HG02642 (cell line): ENCODE data around the gene KAZN.

Experiments used
- ATAC-seq: cut with Tn5 transposase; IDR thresholded peaks from one replicate; pipeline ENCODE4 v1.9.1; 2021; ENCODE audit warnings: mild to moderate bottlenecking; ENCODE audit not compliant: unreplicated experiment, poor library complexity

KAZN gene

GRCh38 chr1:14921057-14921456 lies 322.6 kb downstream of the KAZN start:
- no peak for ATAC-seq

GRCh38 chr1:14922942-14923726 lies 324.6 kb downstream of the KAZN start:
- ATAC-seq = no peak

GRCh38 chr1:14923727-14924452 lies 325.4 kb downstream of the KAZN start:
- ATAC-seq = no peak

- ATAC-seq = no peak
Observed at GRCh38 chr1:14924455-14925331, 326.2 kb downstream of the KAZN start.

GRCh38 chr1:14925336-14926136 lies 327.1 kb downstream of the KAZN start:
- no peak for ATAC-seq

- no peak for ATAC-seq
Observed at GRCh38 chr1:14926229-14926628, 327.7 kb downstream of the KAZN start.

GRCh38 chr1:14926818-14927575 lies 328.5 kb downstream of the KAZN start:
- ATAC-seq = no peak

GRCh38 chr1:14928412-14928811 lies 329.9 kb downstream of the KAZN start:
- ATAC-seq = no peak

GRCh38 chr1:14928886-14929546 lies 330.5 kb downstream of the KAZN start:
- no peak for ATAC-seq

- ATAC-seq = no peak
Observed at GRCh38 chr1:14929547-14930246, 331.2 kb downstream of the KAZN start.

GRCh38 chr1:14930247-14930965 lies 331.9 kb downstream of the KAZN start:
- ATAC-seq = no peak

- no peak for ATAC-seq
Observed at GRCh38 chr1:14932034-14932638, 333.7 kb downstream of the KAZN start.

- no peak for ATAC-seq
Observed at GRCh38 chr1:14934867-14935266, 336.4 kb downstream of the KAZN start.

- no peak for ATAC-seq
Observed at GRCh38 chr1:14936815-14937214, 338.3 kb downstream of the KAZN start.

- ATAC-seq = no peak
Observed at GRCh38 chr1:14937288-14937949, 338.9 kb downstream of the KAZN start.

GRCh38 chr1:14939527-14940284 lies 341.2 kb downstream of the KAZN start:
- ATAC-seq = no peak
